GM21529 (cell line): Measurements from ENCODE around the gene STX8.

Experiments
- ATAC-seq: cut with Tn5 transposase; IDR thresholded peaks from one replicate; pipeline ENCODE4 v1.9.1; 2021; ENCODE audit not compliant: unreplicated experiment

The STX8 gene

GRCh38 chr17:9446528-9446927 lies 129.1 kb downstream of the STX8 start:
- ATAC-seq: no peak

GRCh38 chr17:9445424-9445823 lies 130.2 kb downstream of the STX8 start:
- no peak for ATAC-seq

GRCh38 chr17:9444687-9445086 lies 130.9 kb downstream of the STX8 start:
- no peak for ATAC-seq

GRCh38 chr17:9443811-9444210 lies 131.8 kb downstream of the STX8 start:
- ATAC-seq: no peak

GRCh38 chr17:9439851-9440250 lies 135.8 kb downstream of the STX8 start:
- no peak for ATAC-seq

GRCh38 chr17:9436630-9437029 lies 139.0 kb downstream of the STX8 start:
- no peak for ATAC-seq

- ATAC-seq: no peak
Observed at GRCh38 chr17:9435165-9435564, 140.5 kb downstream of the STX8 start.

- no peak for ATAC-seq
Observed at GRCh38 chr17:9434642-9435057, 141.0 kb downstream of the STX8 start.

GRCh38 chr17:9432934-9433421 lies 142.6 kb downstream of the STX8 start:
- ATAC-seq: peak; percentile 26

- peak; percentile 67 for ATAC-seq
Observed at GRCh38 chr17:9432134-9432885, 143.3 kb downstream of the STX8 start.

GRCh38 chr17:9431620-9432019 lies 144.0 kb downstream of the STX8 start:
- no peak for ATAC-seq

- ATAC-seq: no peak
Observed at GRCh38 chr17:9427465-9428315, 147.9 kb downstream of the STX8 start.

GRCh38 chr17:9424071-9424640 lies 151.5 kb downstream of the STX8 start:
- ATAC-seq: no peak

- no peak for ATAC-seq
Observed at GRCh38 chr17:9421525-9421924, 154.1 kb downstream of the STX8 start.

- ATAC-seq: no peak
Observed at GRCh38 chr17:9419932-9420453, 155.6 kb downstream of the STX8 start.

GRCh38 chr17:9414471-9414870 lies 161.1 kb downstream of the STX8 start:
- ATAC-seq: peak; percentile 96

GRCh38 chr17:9410737-9411136 lies 164.9 kb downstream of the STX8 start:
- ATAC-seq: no peak

- no peak for ATAC-seq
Observed at GRCh38 chr17:9410301-9410700, 165.3 kb downstream of the STX8 start.

- ATAC-seq: no peak
Observed at GRCh38 chr17:9409878-9410277, 165.7 kb downstream of the STX8 start.

- ATAC-seq: no peak
Observed at GRCh38 chr17:9408868-9409829, 166.5 kb downstream of the STX8 start.
